ENCODE results near the gene KRT77.

DNA sequence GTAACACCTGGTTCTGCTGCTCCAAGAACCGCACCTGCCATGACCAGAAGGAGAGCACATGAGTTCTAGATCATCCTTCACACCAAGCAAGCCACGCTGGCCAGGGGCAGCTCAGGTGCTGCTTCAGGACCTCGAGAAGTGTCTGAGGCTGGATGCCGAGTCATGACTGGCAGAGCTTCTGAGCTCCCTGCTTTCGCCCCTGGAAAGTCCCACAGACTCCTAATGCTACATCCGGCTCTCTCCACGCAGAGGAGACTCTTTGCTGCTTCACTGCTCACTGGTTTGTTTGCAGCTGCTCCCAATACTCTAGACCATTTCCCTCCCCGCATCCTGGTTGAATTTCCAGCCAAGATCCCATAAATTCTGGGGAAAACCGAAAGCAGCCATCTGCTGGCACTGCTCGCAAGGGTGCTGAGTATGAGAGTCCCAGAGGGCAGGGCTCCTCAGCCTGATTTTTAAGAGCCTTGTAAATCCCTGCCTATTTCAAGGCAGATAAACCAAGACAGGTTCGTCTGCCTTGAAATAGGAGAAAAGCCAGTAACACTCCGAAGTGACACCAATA, 52.7 kb downstream of the KRT77 start:
- TF ChIP-seq, protein P1, sequence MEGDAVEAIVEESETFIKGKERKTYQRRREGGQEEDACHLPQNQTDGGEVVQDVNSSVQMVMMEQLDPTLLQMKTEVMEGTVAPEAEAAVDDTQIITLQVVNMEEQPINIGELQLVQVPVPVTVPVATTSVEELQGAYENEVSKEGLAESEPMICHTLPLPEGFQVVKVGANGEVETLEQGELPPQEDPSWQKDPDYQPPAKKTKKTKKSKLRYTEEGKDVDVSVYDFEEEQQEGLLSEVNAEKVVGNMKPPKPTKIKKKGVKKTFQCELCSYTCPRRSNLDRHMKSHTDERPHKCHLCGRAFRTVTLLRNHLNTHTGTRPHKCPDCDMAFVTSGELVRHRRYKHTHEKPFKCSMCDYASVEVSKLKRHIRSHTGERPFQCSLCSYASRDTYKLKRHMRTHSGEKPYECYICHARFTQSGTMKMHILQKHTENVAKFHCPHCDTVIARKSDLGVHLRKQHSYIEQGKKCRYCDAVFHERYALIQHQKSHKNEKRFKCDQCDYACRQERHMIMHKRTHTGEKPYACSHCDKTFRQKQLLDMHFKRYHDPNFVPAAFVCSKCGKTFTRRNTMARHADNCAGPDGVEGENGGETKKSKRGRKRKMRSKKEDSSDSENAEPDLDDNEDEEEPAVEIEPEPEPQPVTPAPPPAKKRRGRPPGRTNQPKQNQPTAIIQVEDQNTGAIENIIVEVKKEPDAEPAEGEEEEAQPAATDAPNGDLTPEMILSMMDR (IDR thresholded peaks at IDR 0.05): no peak
- no peak for TF ChIP-seq POLR2AphosphoS5 (IDR thresholded peaks at IDR 0.05)
- TF ChIP-seq POLR2A (IDR thresholded peaks at IDR 0.05): no peak

Data from stomach (tissue), 4 donors.